Trophoblast cell (in vitro differentiated cells and primary cell): Measurements from ENCODE around the gene SLC2A10.

ENCODE experiments used
- DNase-seq, 2 donors: peaks; one replicate each; pipeline ENCODE4 v3.0.0-alpha.2; 2016
- H2AFZ ChIP-seq: 2 replicates; pipeline ENCODE4 v1.6.1; 2013; ENCODE audit warnings: low read length, moderate library complexity, mild to moderate bottlenecking; ENCODE audit not compliant: insufficient read depth, poor library complexity
- H2AK5ac ChIP-seq: 2 replicates; pipeline ENCODE4 v1.6.1; 2013; ENCODE audit warnings: mild to moderate bottlenecking, low read length
- H2BK120ac ChIP-seq: 2 replicates; pipeline ENCODE4 v1.6.1; 2013; ENCODE audit warnings: low read length, mild to moderate bottlenecking, moderate library complexity; ENCODE audit not compliant: insufficient read depth, poor library complexity
- H2BK12ac ChIP-seq: 2 replicates; pipeline ENCODE4 v1.6.1; 2013; ENCODE audit warnings: mild to moderate bottlenecking, low read length, moderate library complexity
- H2BK5ac ChIP-seq: 2 replicates; pipeline ENCODE4 v1.6.1; 2013; ENCODE audit warnings: low read length, low read depth, moderate library complexity, mild to moderate bottlenecking; ENCODE audit not compliant: poor library complexity
- H3K14ac ChIP-seq: 2 replicates; pipeline ENCODE4 v1.6.1; 2013; ENCODE audit warnings: mild to moderate bottlenecking, low read length
- H3K18ac ChIP-seq: 2 replicates; pipeline ENCODE4 v1.6.1; 2013; ENCODE audit warnings: mild to moderate bottlenecking, low read length
- H3K23ac ChIP-seq: 2 replicates; pipeline ENCODE4 v1.6.1; 2013; ENCODE audit warnings: low read length
- H3K27ac ChIP-seq: 2 replicates; pipeline ENCODE4 v1.5.1; 2013; ENCODE audit warnings: low read depth, mild to moderate bottlenecking, inconsistent platforms, low read length, moderate library complexity
- H3K27me3 ChIP-seq: 2 replicates; pipeline ENCODE4 v1.6.1; 2013; ENCODE audit warnings: inconsistent platforms, mild to moderate bottlenecking, low read length, moderate library complexity; ENCODE audit not compliant: insufficient read depth
- H3K36me3 ChIP-seq, 2 experiments: 1 replicate in 1 of 2; 2 replicates in 1 of 2; pipeline ENCODE4 v1.6.1; 2013; ENCODE audit warnings: low read length in 2 of 2, mild to moderate bottlenecking in 2 of 2, moderate library complexity in 1 of 2; ENCODE audit not compliant: insufficient read depth in 2 of 2, control insufficient read depth in 1 of 2
- H3K4ac ChIP-seq: 2 replicates; pipeline ENCODE4 v1.6.1; 2013; ENCODE audit warnings: low read depth, mild to moderate bottlenecking, low read length, moderate library complexity
- H3K4me1 ChIP-seq, 2 experiments: 1 replicate in 1 of 2; 2 replicates in 1 of 2; pipeline ENCODE4 v1.6.1; 2013; ENCODE audit warnings: low read length in 2 of 2, mild to moderate bottlenecking in 2 of 2, moderate library complexity in 1 of 2; ENCODE audit not compliant: insufficient read depth in 2 of 2, control insufficient read depth in 1 of 2
- H3K4me2 ChIP-seq: 2 replicates; pipeline ENCODE4 v1.6.1; 2013; ENCODE audit warnings: inconsistent platforms, mild to moderate bottlenecking, low read length, moderate library complexity
- H3K4me3 ChIP-seq: 2 replicates; pipeline ENCODE4 v1.5.1; 2013; ENCODE audit warnings: mild to moderate bottlenecking, low read depth, low read length, inconsistent platforms
- H3K79me1 ChIP-seq: one replicate; pipeline ENCODE4 v1.6.1; 2013; ENCODE audit warnings: low read length
- H3K79me2 ChIP-seq: 2 replicates; pipeline ENCODE4 v1.6.1; 2013; ENCODE audit warnings: low read length, mild to moderate bottlenecking; ENCODE audit not compliant: control insufficient read depth, insufficient read depth, poor library complexity
- H3K9ac ChIP-seq: 2 replicates; pipeline ENCODE4 v1.6.1; 2013; ENCODE audit warnings: mild to moderate bottlenecking, low read length
- H3K9me3 ChIP-seq: 2 replicates; pipeline ENCODE4 v1.6.1; 2013; ENCODE audit warnings: low read depth, mild to moderate bottlenecking, control low read depth, inconsistent platforms, low read length; ENCODE audit not compliant: insufficient read depth
- H4K12ac ChIP-seq: 2 replicates; pipeline ENCODE4 v1.6.1; 2013; ENCODE audit warnings: low read depth, mild to moderate bottlenecking, low read length, moderate library complexity
- H4K8ac ChIP-seq: 2 replicates; pipeline ENCODE4 v1.6.1; 2013; ENCODE audit warnings: low read depth, mild to moderate bottlenecking, low read length, moderate library complexity
- H4K91ac ChIP-seq: one replicate; pipeline ENCODE4 v1.6.1; 2013; ENCODE audit warnings: low read depth, mild to moderate bottlenecking, low read length, moderate library complexity
- WGBS: extraction: QIAGEN DNeasy Blood & Tissue Kit; methylation state at CpG from one replicate; pipeline ENCODE4 v1.1.7; 2013; ENCODE audit warnings: missing lambda C conversion rate; ENCODE audit not compliant: insufficient read length, insufficient coverage; ENCODE audit errors: extremely low coverage; 5-methylcytosine and 5-hydroxymethylcytosine counted together

Gene SLC2A10

DNA sequence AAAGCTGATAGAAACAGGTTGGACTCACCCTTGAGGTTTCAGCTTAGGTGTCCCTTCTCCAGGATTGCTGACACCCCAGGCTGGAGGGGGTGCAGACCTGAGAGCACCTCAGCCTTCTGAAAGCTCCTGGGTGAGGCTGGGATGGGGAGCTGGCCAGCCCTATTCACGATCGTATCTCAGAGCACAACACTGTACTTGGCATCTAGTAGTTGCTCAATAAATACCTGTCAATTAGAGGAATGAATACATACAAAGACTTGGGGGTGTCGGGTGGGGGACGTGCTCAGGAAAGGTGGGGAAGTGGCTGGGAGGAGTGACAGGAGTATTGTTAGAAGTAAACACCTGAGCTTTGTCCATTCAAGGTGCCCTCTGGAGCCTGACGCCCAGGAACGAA, 61.7 kb downstream of the SLC2A10 start:
- Histone ChIP-seq H4K91ac (no peak overlapping the region), H4K8ac (no peak overlapping the region), H3K14ac (no peak overlapping the region), H3K9me3 (no peaks in the 10 kb centered on the region), H2AFZ (no peak overlapping the region), H3K36me3 (no peaks in the 10 kb centered on the region), H3K23ac (no peak overlapping the region), H3K27me3 (no peaks in the 10 kb centered on the region), H3K9ac (no peak overlapping the region), H3K27ac (no peak overlapping the region), H2BK120ac (no peak overlapping the region), H3K4ac (no peak overlapping the region), H3K18ac (no peak overlapping the region), H3K4me3 (no peak overlapping the region), H3K4me2 (no peak overlapping the region), H2BK12ac (no peak overlapping the region), H3K4me1 (peaks cover 0 to 6% of the 10 kb centered on the region in 2 experiments), H2BK5ac (no peak overlapping the region), H2AK5ac (no peak overlapping the region), H3K79me1 (no peaks in the 10 kb centered on the region), H3K79me2 (no peaks in the 10 kb centered on the region), H4K12ac (no peak overlapping the region)
- WGBS = no CpG with 5 or more reads among the region's 6 CpGs
- no peak for DNase-seq

GRCh38 chr20:46772901-46773300, 63.5 kb downstream of the SLC2A10 start:
- no peak overlapping the region for H2BK120ac ChIP-seq
- H2AK5ac ChIP-seq = no peak overlapping the region
- no peak overlapping the region for H4K8ac ChIP-seq
- no peak overlapping the region for H2AFZ ChIP-seq
- no peak overlapping the region for H3K14ac ChIP-seq
- WGBS = no CpG with 5 or more reads among the region's 10 CpGs
- H3K27ac ChIP-seq = no peak overlapping the region
- H2BK5ac ChIP-seq = no peak overlapping the region
- peak; percentile 33 to 66 for DNase-seq
- no peak overlapping the region for H3K9ac ChIP-seq
- no peaks in the 10 kb centered on the region for H3K79me1 ChIP-seq
- no peak overlapping the region for H4K12ac ChIP-seq
- no peaks in the 10 kb centered on the region for H3K9me3 ChIP-seq
- H3K18ac ChIP-seq = no peak overlapping the region
- peaks cover 0 to 8% of the 10 kb centered on the region in 2 experiments for H3K4me1 ChIP-seq
- no peaks in the 10 kb centered on the region for H3K79me2 ChIP-seq
- no peak overlapping the region for H3K23ac ChIP-seq
- H3K36me3 ChIP-seq = no peaks in the 10 kb centered on the region
- no peak overlapping the region for H3K4me3 ChIP-seq
- H3K4me2 ChIP-seq = no peak overlapping the region
- no peaks in the 10 kb centered on the region for H3K27me3 ChIP-seq
- no peak overlapping the region for H4K91ac ChIP-seq
- H3K4ac ChIP-seq = no peak overlapping the region
- H2BK12ac ChIP-seq = no peak overlapping the region

- WGBS = no CpG with 5 or more reads among the region's 9 CpGs
- no peak overlapping the region for H2BK120ac ChIP-seq
- no peak overlapping the region for H4K12ac ChIP-seq
Measured at GRCh38 chr20:46773680-46774079, 64.2 kb downstream of the SLC2A10 start.

GRCh38 chr20:46774236-46774635, 64.8 kb downstream of the SLC2A10 start:
- no peak overlapping the region for H4K12ac ChIP-seq
- H3K4ac ChIP-seq = no peak overlapping the region

More at GRCh38 chr20:46773680-46774079, 64.2 kb downstream of the SLC2A10 start:
- H2AFZ ChIP-seq = no peak overlapping the region
- no peak overlapping the region for H3K23ac ChIP-seq
- no peak overlapping the region for H4K8ac ChIP-seq
- no peak overlapping the region for H3K14ac ChIP-seq
- no peak overlapping the region for H4K91ac ChIP-seq
- no peak overlapping the region for H3K9ac ChIP-seq
- no peak overlapping the region for H3K4me2 ChIP-seq
- H2BK12ac ChIP-seq = no peak overlapping the region
- H3K9me3 ChIP-seq = no peaks in the 10 kb centered on the region
- no peaks in the 10 kb centered on the region for H3K79me2 ChIP-seq
- no peak for DNase-seq
- no peak overlapping the region for H3K4ac ChIP-seq
- H3K79me1 ChIP-seq = no peaks in the 10 kb centered on the region
- H2BK5ac ChIP-seq = no peak overlapping the region
- no peak overlapping the region for H2AK5ac ChIP-seq
- no peak overlapping the region for H3K4me3 ChIP-seq
- no peaks in the 10 kb centered on the region for H3K36me3 ChIP-seq
- no peaks in the 10 kb centered on the region for H3K27me3 ChIP-seq
- H3K27ac ChIP-seq = no peak overlapping the region
- peaks cover 0 to 15% of the 10 kb centered on the region in 2 experiments for H3K4me1 ChIP-seq
- no peak overlapping the region for H3K18ac ChIP-seq

More at GRCh38 chr20:46774236-46774635, 64.8 kb downstream of the SLC2A10 start:
- H3K4me2 ChIP-seq = no peak overlapping the region
- H3K27ac ChIP-seq = no peak overlapping the region
- no peak overlapping the region for H3K18ac ChIP-seq
- H3K4me1 ChIP-seq = peaks cover 0 to 15% of the 10 kb centered on the region in 2 experiments
- H2BK5ac ChIP-seq = no peak overlapping the region
- no peaks in the 10 kb centered on the region for H3K79me2 ChIP-seq
- H4K91ac ChIP-seq = no peak overlapping the region
- no peak overlapping the region for H2AFZ ChIP-seq
- H2BK12ac ChIP-seq = no peak overlapping the region
- WGBS = no CpG with 5 or more reads among the region's 2 CpGs
- no peak overlapping the region for H3K9ac ChIP-seq
- no peak overlapping the region for H2AK5ac ChIP-seq
- no peak overlapping the region for H3K4me3 ChIP-seq
- H3K9me3 ChIP-seq = no peaks in the 10 kb centered on the region
- no peak overlapping the region for H3K23ac ChIP-seq
- no peaks in the 10 kb centered on the region for H3K36me3 ChIP-seq
- no peaks in the 10 kb centered on the region for H3K27me3 ChIP-seq
- DNase-seq = no peak
- H2BK120ac ChIP-seq = no peak overlapping the region
- H3K79me1 ChIP-seq = no peaks in the 10 kb centered on the region
- H3K14ac ChIP-seq = no peak overlapping the region
- no peak overlapping the region for H4K8ac ChIP-seq
